ENCODE measurements around the gene IFT25.

Gene IFT25

GRCh38 chr1:53927376-53927881 lies 18.1 kb downstream of the IFT25 start:
- no peak for DNase-seq (ENCODE audit: low spot score)
- no peak for TF ChIP-seq CTCF (IDR thresholded peaks at IDR 0.05; ENCODE audit: extremely low read depth, missing control alignments)

- DNase-seq (ENCODE audit: low spot score), result no peak
- TF ChIP-seq CTCF (IDR thresholded peaks at IDR 0.05; ENCODE audit: extremely low read depth, missing control alignments), result no peak
Measured at GRCh38 chr1:53919675-53920066, 25.8 kb downstream of the IFT25 start.

GRCh38 chr1:53918343-53918742 lies 27.2 kb downstream of the IFT25 start:
- no peak for DNase-seq (ENCODE audit: low spot score)
- TF ChIP-seq CTCF (IDR thresholded peaks at IDR 0.05; ENCODE audit: extremely low read depth, missing control alignments), result no peak

GRCh38 chr1:53913352-53914033 lies 32.0 kb downstream of the IFT25 start:
- no peak for DNase-seq (ENCODE audit: low spot score)
- TF ChIP-seq CTCF (IDR thresholded peaks at IDR 0.05; ENCODE audit: extremely low read depth, missing control alignments), result no peak

- no peak for DNase-seq (ENCODE audit: low spot score)
- TF ChIP-seq CTCF (IDR thresholded peaks at IDR 0.05; ENCODE audit: extremely low read depth, missing control alignments), result no peak
Measured at GRCh38 chr1:53911442-53911841, 34.1 kb downstream of the IFT25 start.

- DNase-seq (ENCODE audit: low spot score), result no peak
- TF ChIP-seq CTCF (IDR thresholded peaks at IDR 0.05; ENCODE audit: extremely low read depth, missing control alignments), result no peak
Measured at GRCh38 chr1:53909946-53910345, 35.6 kb downstream of the IFT25 start.

- TF ChIP-seq CTCF (IDR thresholded peaks at IDR 0.05; ENCODE audit: extremely low read depth, missing control alignments), result no peak
- DNase-seq (ENCODE audit: low spot score), result no peak
Measured at GRCh38 chr1:53906121-53906520, 39.4 kb downstream of the IFT25 start.

Measured in GM20000 (cell line).